ENCODE data around the gene KAT8.
"Not testable (repeated sequence)": the region's sequence is repeated elsewhere in the genome, so short reads cannot be mapped to it uniquely, and the experiment has no call there.

Gene KAT8

DNA sequence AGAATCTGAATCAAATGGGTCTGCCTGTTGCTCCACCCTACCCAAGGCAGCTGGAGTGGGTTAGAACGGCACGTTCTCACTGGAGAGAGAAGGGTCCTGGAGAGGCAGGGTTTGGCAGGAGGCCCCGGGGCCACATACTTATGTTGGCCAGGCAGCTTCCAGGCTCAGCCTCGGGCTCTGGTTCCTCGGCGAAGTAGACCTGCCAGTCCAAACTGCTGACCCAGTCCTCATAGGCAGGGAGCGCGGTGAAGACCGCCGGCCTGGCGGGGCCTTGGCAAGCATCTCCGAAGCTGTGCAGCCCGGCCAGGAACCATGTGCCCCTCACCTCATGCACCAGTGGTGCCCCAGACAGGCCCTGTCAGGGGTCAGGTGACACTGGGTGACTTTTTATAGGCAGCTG, 33.5 kb upstream of the KAT8 start:
- no peak for DNase-seq (ENCODE audit: low spot score)

GRCh38 chr16:31084584-31085302, 32.7 kb upstream of the KAT8 start:
- DNase-seq (ENCODE audit: low spot score), result no peak

DNA sequence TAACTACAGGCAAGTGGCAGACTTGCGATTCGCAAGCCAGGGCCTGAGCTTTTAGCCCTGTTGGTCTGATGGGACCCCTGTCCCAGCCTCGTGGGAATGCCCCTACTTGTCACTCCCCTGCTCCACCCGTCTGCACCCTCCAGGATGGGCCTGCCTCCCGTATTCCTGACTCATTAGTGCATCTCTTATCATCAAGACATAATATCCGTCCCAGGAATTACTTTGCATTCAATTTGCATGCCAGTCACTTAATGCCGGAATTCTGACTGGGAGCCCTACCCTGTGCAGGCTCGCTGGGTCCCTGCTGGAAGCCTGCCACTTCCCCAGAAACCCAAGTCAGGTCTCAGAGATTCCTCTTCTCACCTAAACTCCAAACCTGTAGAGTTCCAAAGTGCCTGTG, 32.1 kb upstream of the KAT8 start:
- no peak for DNase-seq (ENCODE audit: low spot score)

GRCh38 chr16:31085873-31086628, 31.4 kb upstream of the KAT8 start:
- DNase-seq (ENCODE audit: low spot score), result no peak

GRCh38 chr16:31086629-31086906, 30.9 kb upstream of the KAT8 start:
- DNase-seq (ENCODE audit: low spot score), result no peak

- no peak for DNase-seq (ENCODE audit: low spot score)
These were observed 30.0 kb upstream of the KAT8 start for GRCh38 chr16:31087481-31087880.

DNA sequence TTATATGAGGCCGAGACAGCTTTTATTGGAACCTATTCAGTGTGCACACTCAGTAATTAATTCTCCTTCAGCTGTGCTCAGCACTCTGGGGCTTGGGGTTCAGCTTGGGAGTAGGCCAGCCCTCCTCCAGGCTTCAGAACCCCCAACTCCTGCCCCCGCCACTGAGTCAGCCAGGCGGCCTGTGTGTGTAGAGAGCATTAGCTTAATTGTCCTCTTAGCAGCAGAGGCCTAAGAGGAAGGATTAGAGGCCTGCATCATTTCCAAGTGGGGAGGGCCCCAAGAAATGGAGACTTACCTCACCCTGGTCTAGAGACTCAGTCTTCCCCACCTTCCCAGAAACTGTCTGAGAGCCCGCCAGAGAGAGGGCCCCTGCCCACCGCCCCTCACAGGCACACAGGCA, 29.5 kb upstream of the KAT8 start:
- DNase-seq (ENCODE audit: low spot score), result no peak

- no peak for DNase-seq (ENCODE audit: low spot score)
These were observed 28.8 kb upstream of the KAT8 start, which contains the start of gene PRSS53 for GRCh38 chr16:31088459-31089183. Gene PRSS53 (minus strand): TSS chr16:31088943. CDS start chr16:31088809, 134 bp downstream.

- no peak for DNase-seq (ENCODE audit: low spot score)
These were observed 28.3 kb upstream of the KAT8 start for GRCh38 chr16:31089199-31089598.

DNA sequence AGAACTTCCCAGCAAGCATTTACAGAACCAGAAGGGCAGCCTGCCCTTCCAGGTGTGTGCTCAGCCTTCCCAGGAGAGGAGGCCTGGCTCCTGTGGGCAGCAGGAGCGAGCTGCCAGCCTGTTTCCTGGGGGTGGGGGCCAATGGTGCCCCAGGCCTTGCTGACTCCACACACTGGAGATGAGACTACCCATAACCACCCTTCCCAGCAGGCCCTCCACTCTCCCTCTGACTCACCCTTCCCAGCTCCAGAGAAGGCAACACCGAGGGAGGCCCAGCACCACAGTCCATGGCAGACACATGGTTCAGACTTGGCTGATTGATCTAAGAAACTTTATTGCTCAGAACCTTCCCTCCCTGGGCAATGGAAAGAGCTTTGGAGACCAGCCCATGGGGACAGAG, 26.9 kb upstream of the KAT8 start:
- peak; percentile 56 for DNase-seq (ENCODE audit: low spot score)

DNA sequence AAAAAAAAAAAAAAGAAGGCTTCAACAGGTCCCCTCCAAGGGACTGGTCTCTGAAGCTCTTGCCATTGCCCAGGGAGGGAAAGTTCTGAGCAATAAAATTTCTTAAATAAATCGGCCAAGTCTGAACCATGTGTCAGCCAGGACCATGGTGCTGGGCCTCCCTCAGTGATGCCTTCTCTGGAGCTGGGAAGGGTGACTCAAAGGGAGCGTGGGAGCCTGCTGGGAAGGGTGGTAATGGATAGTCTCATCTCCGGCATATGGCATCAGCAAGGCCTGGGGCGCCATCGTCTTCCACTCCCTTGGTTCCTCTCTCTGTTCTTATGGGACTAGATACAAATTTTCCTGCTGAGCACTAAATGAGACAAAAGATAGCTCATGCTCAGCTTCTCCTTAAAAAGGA, 25.1 kb upstream of the KAT8 start:
- DNase-seq (ENCODE audit: low spot score), result no peak

- peak; percentile 56 for DNase-seq (ENCODE audit: low spot score)
These were observed 24.2 kb upstream of the KAT8 start for GRCh38 chr16:31093132-31093703.

GRCh38 chr16:31094088-31094423, 23.4 kb upstream of the KAT8 start:
- no peak for DNase-seq (ENCODE audit: low spot score)

GRCh38 chr16:31094424-31095120, 22.9 kb upstream of the KAT8 start, which contains the start of gene VKORC1:
Gene VKORC1 (minus strand): TSS chr16:31094797. CDS start chr16:31094729, 68 bp downstream.
- DNase-seq (ENCODE audit: low spot score), result peak; percentile 97

DNA sequence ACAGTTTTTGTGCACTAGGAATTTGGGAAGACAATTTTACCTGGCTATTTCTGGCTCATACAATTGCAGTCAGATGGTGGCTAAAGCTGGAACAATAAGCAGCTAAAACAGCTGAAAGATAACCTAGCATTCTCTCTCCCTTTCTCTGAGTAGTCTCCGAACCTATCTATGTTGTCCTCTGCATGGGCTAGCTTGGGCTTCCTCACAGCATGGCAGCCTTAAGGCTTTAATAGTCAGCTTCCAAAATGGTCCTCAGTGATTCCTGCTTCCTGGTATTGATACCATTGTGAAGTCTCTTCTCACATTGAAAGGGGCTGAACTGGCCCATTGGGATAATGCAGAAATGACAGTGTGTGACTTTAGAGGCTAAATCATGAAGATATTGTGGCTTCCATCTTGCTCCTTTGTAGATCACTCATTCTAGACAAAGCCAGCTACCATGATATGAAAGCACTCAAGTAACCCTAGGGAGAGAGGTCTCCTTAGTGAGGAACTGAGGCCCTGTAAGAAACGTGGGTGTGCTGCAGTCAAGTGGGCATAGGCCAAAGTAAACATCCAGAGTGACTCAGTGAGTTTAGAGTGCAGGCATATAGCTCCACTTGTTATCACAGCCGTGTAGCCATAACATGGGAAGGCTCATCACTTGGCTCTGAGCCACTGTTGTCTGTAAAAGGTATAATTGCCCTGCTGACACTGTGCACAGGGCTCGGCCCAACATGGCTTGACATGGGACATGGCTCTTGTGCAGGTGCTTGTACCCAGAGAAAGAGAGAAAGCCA, 17.4 kb upstream of the KAT8 start:
- DNase-seq (ENCODE audit: low spot score), result no peak

DNA sequence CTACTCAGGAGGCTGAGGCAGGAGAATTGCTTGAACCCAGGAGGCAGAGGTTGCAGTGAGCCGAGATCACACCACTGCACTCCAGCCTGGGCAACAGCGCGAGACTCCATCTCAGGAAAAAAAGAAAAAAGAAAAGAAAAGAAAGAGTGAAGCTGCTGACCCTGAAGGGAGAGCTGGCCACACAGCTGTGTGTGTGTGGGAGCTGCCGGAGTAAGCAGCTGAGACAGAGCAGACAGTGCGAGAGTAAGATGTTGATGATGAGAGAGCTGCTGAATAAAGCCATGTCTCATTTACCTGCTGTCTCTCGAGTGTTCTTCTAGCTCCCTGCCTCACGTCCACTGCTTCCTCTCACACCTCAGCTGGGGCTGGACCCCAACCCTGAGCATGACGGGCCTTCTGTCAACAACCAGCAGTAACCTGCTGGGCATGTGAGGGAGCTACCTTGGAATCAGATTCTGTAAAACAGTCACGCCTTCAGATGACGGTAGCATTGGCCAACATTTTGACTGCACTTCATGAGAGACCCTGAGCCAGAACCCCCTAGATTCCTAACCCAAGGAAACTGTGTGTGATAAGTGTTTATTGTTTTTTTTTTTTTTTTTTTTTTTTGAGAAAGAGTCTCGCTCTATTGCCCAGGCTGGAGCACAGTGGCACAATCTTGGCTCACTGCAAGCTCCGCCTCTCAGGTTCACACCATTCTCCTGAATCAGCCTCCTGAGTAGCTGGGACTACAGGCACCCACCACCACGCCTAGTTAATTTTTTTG, 16.4 kb upstream of the KAT8 start:
- DNase-seq (ENCODE audit: low spot score), result not testable (repeated sequence)

- peak; percentile 89 for DNase-seq (ENCODE audit: low spot score)
These were observed 11.7 kb upstream of the KAT8 start for GRCh38 chr16:31105677-31106213.

DNA sequence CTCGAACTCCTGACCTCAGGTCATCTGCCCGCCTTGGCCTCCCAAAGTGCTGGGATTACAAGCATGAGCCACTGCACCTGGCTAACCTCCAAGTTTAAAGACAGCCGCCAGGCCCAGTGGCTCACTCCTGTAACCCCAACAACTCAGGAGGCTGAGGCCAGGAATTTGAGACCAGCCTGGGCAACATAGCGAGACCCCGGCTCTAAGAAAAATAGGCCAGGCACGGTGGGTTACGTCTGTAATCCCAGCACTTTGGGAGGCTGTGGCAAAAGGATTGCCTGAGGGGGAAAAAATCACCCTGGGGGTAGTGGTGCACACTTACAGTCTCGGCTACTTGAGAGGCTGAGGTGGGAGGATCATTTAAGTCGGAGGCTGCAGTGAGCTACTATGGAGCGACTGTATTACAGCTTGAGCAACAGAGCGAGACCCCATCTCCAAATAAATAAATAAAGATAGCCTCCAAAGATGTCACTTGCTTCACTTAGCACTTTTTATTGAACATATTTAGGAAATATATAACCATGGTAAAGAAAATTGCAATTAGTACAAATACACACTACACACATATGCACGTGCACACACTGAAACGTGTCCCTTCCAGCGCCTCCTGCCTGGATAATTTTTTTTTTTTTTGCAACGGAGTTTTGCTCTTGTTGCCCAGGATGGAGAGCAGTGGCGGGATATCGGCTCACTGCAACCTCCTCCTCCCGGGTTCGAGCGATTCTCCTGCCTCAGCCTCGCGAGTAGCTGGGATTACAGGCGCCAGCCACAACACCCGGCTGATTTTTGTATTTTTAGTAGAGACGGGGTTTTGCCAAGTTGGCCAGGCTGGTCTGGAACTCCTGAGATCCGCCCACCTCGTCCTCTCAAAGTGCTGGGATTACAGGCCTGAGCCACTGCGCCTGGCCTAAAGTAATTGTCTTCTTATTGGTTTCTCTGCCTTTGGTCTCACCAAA, 10.7 kb upstream of the KAT8 start:
- DNase-seq (ENCODE audit: low spot score), result no peak

DNA sequence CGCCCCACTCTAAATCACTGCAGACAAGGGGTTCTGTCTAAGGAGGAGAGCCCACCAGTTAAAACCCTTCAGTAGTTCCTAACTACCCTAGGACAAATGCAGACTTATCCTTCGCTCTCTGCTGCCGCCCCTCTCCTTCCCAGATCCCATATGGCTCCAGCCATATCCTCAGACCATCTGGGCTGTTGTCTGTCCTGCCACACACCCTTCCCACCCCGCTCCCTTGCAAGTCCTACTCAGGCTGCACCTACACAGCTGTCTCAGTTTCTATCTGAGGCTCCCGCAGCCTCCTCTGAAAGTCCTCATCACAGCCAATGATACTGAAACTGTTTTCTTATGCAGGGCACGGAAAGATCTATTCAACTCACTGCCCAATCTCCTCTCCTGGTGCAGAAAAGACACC, 10.0 kb upstream of the KAT8 start:
- no peak for DNase-seq (ENCODE audit: low spot score)

Data from AG08395 (cell line).